Lower leg skin (tissue), 3 donors: ENCODE data around the gene ZNF48.

Experiments
- POLR2A ChIP-seq, 2 donors: fragments of 450-650 bp; IDR thresholded peaks; one replicate each; pipeline ENCODE4 v1.6.1; 2016 to 2017; ENCODE audit warnings: antibody characterized with exemption in 2 of 2, mild to moderate bottlenecking in 1 of 2, moderate library complexity in 1 of 2
- TF ChIP-seq, protein P1 (sequence below), 3 donors: fragments of 450-650 bp; IDR thresholded peaks; one replicate each; pipeline ENCODE4 v1.5.1; 2016; ENCODE audit warnings: antibody characterized with exemption in 3 of 3, mild to moderate bottlenecking in 3 of 3, moderate library complexity in 2 of 3

DNA sequence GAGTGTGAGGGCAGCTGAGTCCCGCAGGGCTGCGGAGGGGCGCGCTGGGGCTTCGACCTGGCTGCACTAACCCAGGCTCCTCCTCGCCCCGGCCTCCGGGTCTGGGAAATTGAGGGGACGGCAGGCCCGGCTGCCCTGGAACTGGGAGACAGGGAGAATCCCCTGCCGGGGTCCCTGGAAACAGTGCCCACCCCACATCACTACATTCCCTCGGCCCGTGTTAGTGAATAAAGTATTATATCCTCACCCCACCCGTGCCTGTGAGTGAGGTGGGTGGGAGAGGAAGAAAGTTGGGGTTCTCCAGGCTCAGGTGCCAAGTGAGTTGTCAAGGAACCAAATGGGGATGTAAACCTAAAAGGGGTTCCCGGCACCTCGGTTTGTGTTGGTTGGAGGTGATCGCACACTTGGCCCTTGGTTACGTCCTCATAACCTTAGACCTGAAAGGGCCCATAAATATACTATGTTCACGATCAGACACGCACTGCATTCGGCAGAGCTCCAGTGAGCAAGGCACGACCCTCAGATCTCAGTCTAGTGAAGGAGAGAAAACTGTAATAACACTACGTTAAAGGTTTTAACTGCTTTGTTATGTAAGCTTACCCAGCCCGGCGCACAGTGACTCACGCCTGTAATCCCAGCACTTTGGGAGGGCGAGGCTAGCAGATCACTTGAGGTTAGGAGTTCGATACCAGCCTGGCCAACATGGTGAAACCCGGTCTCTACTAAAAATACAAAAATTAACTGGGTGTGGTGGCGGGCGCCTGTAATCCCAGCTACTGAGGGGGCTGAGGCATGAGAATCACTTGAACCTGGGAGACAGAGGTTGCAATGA is 23.3 kb downstream of the ZNF48 start:
- TF ChIP-seq, protein P1, sequence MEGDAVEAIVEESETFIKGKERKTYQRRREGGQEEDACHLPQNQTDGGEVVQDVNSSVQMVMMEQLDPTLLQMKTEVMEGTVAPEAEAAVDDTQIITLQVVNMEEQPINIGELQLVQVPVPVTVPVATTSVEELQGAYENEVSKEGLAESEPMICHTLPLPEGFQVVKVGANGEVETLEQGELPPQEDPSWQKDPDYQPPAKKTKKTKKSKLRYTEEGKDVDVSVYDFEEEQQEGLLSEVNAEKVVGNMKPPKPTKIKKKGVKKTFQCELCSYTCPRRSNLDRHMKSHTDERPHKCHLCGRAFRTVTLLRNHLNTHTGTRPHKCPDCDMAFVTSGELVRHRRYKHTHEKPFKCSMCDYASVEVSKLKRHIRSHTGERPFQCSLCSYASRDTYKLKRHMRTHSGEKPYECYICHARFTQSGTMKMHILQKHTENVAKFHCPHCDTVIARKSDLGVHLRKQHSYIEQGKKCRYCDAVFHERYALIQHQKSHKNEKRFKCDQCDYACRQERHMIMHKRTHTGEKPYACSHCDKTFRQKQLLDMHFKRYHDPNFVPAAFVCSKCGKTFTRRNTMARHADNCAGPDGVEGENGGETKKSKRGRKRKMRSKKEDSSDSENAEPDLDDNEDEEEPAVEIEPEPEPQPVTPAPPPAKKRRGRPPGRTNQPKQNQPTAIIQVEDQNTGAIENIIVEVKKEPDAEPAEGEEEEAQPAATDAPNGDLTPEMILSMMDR (IDR thresholded peaks at IDR 0.05): no peak
- TF ChIP-seq POLR2A (IDR thresholded peaks at IDR 0.05): no peak
